IMR-90 (cell line): ENCODE data around the gene SIK1.
"Not testable (repeated sequence)": the region's sequence is repeated elsewhere in the genome, so short reads cannot be mapped to it uniquely, and the experiment has no call there.

Experiments
- BHLHE40 ChIP-seq: fragments of 150-350 bp; IDR thresholded peaks from 2 replicates; pipeline ENCODE4 v1.6.1; 2016; ENCODE audit warnings: mild to moderate bottlenecking, low read depth, low read length
- CEBPB ChIP-seq: IDR thresholded peaks from 2 replicates; pipeline ENCODE4 v1.6.1; 2012; ENCODE audit warnings: low read depth, low read length, improper control_type of control experiment
- CTCF ChIP-seq: conservative IDR thresholded peaks from 2 replicates; pipeline ENCODE4 v1.5.1; 2012; ENCODE audit warnings: mild to moderate bottlenecking, low read depth, low read length, improper control_type of control experiment
- ELK1 ChIP-seq: fragments of 150-350 bp; IDR thresholded peaks from 2 replicates; pipeline ENCODE4 v1.6.1; 2016; ENCODE audit warnings: low read depth, mild to moderate bottlenecking, low read length, moderate library complexity, borderline replicate concordance
- FOS ChIP-seq: fragments of 150-350 bp; IDR thresholded peaks from 2 replicates; pipeline ENCODE4 v1.6.1; 2016; ENCODE audit warnings: low read depth, low read length
- MXI1 ChIP-seq: IDR thresholded peaks from 2 replicates; pipeline ENCODE4 v1.6.1; 2012; ENCODE audit warnings: low read depth, mild to moderate bottlenecking, low read length, moderate library complexity, borderline replicate concordance
- NFE2L2 ChIP-seq: fragments of 150-350 bp; IDR thresholded peaks from 2 replicates; pipeline ENCODE4 v1.6.1; 2016; ENCODE audit warnings: low read depth, mild to moderate bottlenecking, low read length
- POLR2A ChIP-seq: IDR thresholded peaks from 2 replicates; pipeline ENCODE4 v1.6.1; 2012; ENCODE audit warnings: mild to moderate bottlenecking, low read depth, low read length
- RAD21 ChIP-seq: IDR thresholded peaks from 2 replicates; pipeline ENCODE4 v1.6.1; 2012; ENCODE audit warnings: low read length, improper control_type of control experiment
- RFX5 ChIP-seq: IDR thresholded peaks from 2 replicates; pipeline ENCODE4 v1.8.0; 2012; ENCODE audit warnings: low read depth, mild to moderate bottlenecking, low read length, moderate library complexity
- SMC3 ChIP-seq: fragments of 150-350 bp; IDR thresholded peaks from 2 replicates; pipeline ENCODE4 v1.6.1; 2016; ENCODE audit warnings: low read depth, mild to moderate bottlenecking, antibody characterized with exemption, low read length, moderate library complexity
- USF2 ChIP-seq: fragments of 150-350 bp; IDR thresholded peaks from 2 replicates; pipeline ENCODE4 v1.6.1; 2017; ENCODE audit warnings: mild to moderate bottlenecking, antibody characterized with exemption, low read length, low read depth

DNA sequence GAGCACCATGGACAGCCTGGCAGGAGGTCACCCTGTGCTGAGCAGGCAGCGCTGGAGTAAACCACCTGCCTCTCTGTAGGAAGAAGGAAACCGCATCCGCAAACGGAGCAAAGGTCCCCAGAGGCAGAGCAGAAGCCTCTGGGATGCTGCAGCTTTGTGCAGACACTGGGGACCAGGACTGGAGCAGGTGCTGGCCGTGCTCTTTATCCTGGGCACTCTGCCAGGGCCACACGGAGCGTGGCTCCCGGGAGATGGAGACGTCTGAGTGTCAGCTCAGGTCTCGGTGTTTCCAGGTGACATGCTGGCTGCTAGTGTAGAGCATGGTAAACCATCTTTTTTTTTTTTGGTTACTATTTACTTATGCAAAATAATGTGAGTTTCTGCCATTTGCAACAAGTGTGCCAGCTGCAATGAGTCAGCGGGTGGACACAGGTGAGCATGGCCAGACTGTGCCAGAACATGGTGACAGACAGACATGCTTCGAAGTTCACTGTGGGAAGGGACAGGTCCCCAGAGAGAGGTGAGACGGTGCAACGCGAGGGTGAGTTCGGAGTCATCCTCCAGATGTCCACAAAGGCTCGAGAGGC lies 4.0 kb upstream of the SIK1 start:
- TF ChIP-seq CTCF, POLR2A, USF2, NFE2L2, RFX5, ELK1, FOS, MXI1, SMC3, CEBPB, RAD21, BHLHE40: not testable (repeated sequence)
